Activated CD8-positive, alpha-beta memory T cell treated with anti-CD3 and anti-CD28 coated beads for 4 hours (primary cell): ENCODE measurements around the gene GABRG3.

Experiments used
- DNase-seq, 2 donors: peaks; one replicate each; pipeline ENCODE4 v3.0.0-alpha.2; 2020; ENCODE audit warnings: low read depth in 2 of 2

The GABRG3 gene

GRCh38 chr15:27573805-27574485 lies 603.0 kb downstream of the GABRG3 start:
- DNase-seq, result no peak

- DNase-seq, result no peak
These were observed 603.6 kb downstream of the GABRG3 start for GRCh38 chr15:27574541-27575054.

- DNase-seq, result no peak
These were observed 604.5 kb downstream of the GABRG3 start for GRCh38 chr15:27575521-27575920.

GRCh38 chr15:27576576-27576975 lies 605.6 kb downstream of the GABRG3 start:
- no peak for DNase-seq

- no peak for DNase-seq
These were observed 608.8 kb downstream of the GABRG3 start for GRCh38 chr15:27579738-27580137.

- DNase-seq, result no peak
These were observed 611.9 kb downstream of the GABRG3 start for GRCh38 chr15:27582726-27583410.

GRCh38 chr15:27583651-27584050 lies 612.7 kb downstream of the GABRG3 start:
- DNase-seq, result no peak

- DNase-seq, result no peak
These were observed 614.2 kb downstream of the GABRG3 start for GRCh38 chr15:27585041-27585640.

- DNase-seq, result no peak
These were observed 616.8 kb downstream of the GABRG3 start for GRCh38 chr15:27587810-27588209.

GRCh38 chr15:27589260-27589659 lies 618.3 kb downstream of the GABRG3 start:
- DNase-seq, result no peak

GRCh38 chr15:27589782-27590181 lies 618.8 kb downstream of the GABRG3 start:
- DNase-seq, result no peak
